Measurements from ENCODE around the gene RIMBP2. TPM values are rescaled to one million over a fixed set of nuclear protein-coding genes. Genes with fewer than 3 reads are reported as not detected.

RIMBP2 gene
- total RNA-seq, 2 experiments from 2014 or later = not detected

DNA sequence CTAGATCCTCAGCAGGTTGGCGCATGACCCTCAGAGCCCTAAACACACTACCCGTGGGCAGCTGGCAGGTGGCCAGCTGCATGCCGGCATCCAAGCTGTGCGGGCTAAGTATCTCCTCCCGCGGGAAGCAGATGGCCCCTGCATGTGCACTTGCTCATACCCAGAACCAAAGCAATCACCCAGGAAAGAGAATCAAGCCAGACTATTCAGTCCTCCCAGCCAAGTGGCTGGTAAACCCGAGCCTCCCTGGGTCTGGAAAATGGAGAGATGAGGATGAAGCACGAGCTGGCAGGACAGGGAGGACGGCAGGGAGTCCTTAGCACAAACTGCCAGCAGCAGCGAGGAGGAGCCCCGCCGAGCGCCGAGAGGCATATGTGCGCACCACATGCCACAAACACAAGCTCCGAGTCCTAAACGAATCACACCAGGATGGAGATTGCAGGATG is 139.7 kb downstream of the RIMBP2 start:
- H3K9me3 ChIP-seq (ENCODE audit: control insufficient read depth in 1 of 2, insufficient read depth in 1 of 2, low read length in 2 of 2) = peaks cover 0 to 36% of the 10 kb centered on the region in 2 experiments
- H3K36me3 ChIP-seq (ENCODE audit: insufficient read depth, low read length) = no peaks in the 10 kb centered on the region
- no peaks in the 10 kb centered on the region for H3K27me3 Mint-ChIP-seq
- no peak overlapping the region for H3K4me3 Mint-ChIP-seq
- ChIA-PET CTCF (no interaction called here), POLR2A (no interaction called here)
- no peak overlapping the region for H3K27ac Mint-ChIP-seq
- no peak overlapping the region for H3K4me3 ChIP-seq (ENCODE audit: low read length)
- no peak overlapping the region for H3K27ac ChIP-seq (ENCODE audit: low read depth in 1 of 2, low read length in 2 of 2)
- no peaks in the 10 kb centered on the region for H3K4me1 ChIP-seq (ENCODE audit: insufficient read depth, low read length)
- intact Hi-C loops (cut with DNase I, micrococcal nuclease) = no loop called here
- H3K36me3 Mint-ChIP-seq (ENCODE audit: low read depth) = no peaks in the 10 kb centered on the region
- DNase-seq = no peak
- H3K27me3 ChIP-seq (ENCODE audit: control insufficient read depth in 1 of 2, insufficient read depth in 2 of 2, low read length in 2 of 2) = no peaks in the 10 kb centered on the region
- H3K9me3 Mint-ChIP-seq = peaks cover 2% of the 10 kb centered on the region
- H3K4me1 Mint-ChIP-seq (ENCODE audit: low read depth) = no peaks in the 10 kb centered on the region
- TF ChIP-seq, protein P1, sequence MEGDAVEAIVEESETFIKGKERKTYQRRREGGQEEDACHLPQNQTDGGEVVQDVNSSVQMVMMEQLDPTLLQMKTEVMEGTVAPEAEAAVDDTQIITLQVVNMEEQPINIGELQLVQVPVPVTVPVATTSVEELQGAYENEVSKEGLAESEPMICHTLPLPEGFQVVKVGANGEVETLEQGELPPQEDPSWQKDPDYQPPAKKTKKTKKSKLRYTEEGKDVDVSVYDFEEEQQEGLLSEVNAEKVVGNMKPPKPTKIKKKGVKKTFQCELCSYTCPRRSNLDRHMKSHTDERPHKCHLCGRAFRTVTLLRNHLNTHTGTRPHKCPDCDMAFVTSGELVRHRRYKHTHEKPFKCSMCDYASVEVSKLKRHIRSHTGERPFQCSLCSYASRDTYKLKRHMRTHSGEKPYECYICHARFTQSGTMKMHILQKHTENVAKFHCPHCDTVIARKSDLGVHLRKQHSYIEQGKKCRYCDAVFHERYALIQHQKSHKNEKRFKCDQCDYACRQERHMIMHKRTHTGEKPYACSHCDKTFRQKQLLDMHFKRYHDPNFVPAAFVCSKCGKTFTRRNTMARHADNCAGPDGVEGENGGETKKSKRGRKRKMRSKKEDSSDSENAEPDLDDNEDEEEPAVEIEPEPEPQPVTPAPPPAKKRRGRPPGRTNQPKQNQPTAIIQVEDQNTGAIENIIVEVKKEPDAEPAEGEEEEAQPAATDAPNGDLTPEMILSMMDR (IDR thresholded peaks at IDR 0.05) = no peak
- ATAC-seq (ENCODE audit: poor library complexity) = no peak

DNA sequence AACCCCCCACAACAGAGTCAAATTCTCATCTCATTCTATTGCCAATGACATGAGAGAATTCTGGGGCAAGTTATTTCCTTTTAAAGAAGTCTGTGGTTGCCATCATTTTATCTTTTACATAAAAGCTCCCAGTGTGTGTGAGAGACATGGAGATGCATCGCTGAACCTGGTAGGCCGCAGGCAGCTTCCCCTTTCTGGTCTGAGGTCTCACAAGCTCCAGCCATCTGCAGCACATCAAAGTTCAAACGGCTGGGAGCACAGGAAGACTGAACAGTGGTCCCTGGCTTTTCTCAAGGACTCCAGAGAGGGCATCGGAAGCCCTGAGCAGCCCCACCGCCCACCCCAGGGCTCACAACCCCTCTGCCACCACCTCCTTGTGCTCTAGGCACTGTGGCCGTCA is 141.7 kb downstream of the RIMBP2 start:
- no peak for ATAC-seq (ENCODE audit: poor library complexity)
- Mint-ChIP-seq H3K27ac (no peak overlapping the region), H3K9me3 (peaks cover 2% of the 10 kb centered on the region), H3K4me1 (ENCODE audit: low read depth) (no peaks in the 10 kb centered on the region), H3K36me3 (ENCODE audit: low read depth) (no peaks in the 10 kb centered on the region), H3K27me3 (no peaks in the 10 kb centered on the region), H3K4me3 (no peak overlapping the region)
- Histone ChIP-seq H3K9me3 (ENCODE audit: control insufficient read depth in 1 of 2, insufficient read depth in 1 of 2, low read length in 2 of 2) (peaks cover 0 to 27% of the 10 kb centered on the region in 2 experiments), H3K27me3 (ENCODE audit: control insufficient read depth in 1 of 2, insufficient read depth in 2 of 2, low read length in 2 of 2) (no peaks in the 10 kb centered on the region), H3K4me3 (ENCODE audit: low read length) (no peak overlapping the region), H3K36me3 (ENCODE audit: insufficient read depth, low read length) (no peaks in the 10 kb centered on the region), H3K4me1 (ENCODE audit: insufficient read depth, low read length) (no peaks in the 10 kb centered on the region), H3K27ac (ENCODE audit: low read depth in 1 of 2, low read length in 2 of 2) (no peak overlapping the region)
- CTCF ChIA-PET = no interaction called here
- TF ChIP-seq, protein P1 (IDR thresholded peaks at IDR 0.05) = no peak
- no peak for DNase-seq
- intact Hi-C loops (cut with DNase I, micrococcal nuclease) = no loop called here
- POLR2A ChIA-PET = no interaction called here

GRCh38 chr12:130573766-130574165 is 142.3 kb downstream of the RIMBP2 start:
- Mint-ChIP-seq H3K27ac (no peak overlapping the region), H3K27me3 (no peaks in the 10 kb centered on the region), H3K36me3 (ENCODE audit: low read depth) (no peaks in the 10 kb centered on the region), H3K4me1 (ENCODE audit: low read depth) (no peaks in the 10 kb centered on the region), H3K9me3 (peaks cover 2% of the 10 kb centered on the region), H3K4me3 (no peak overlapping the region)
- CTCF ChIA-PET = no interaction called here
- Histone ChIP-seq H3K27me3 (ENCODE audit: control insufficient read depth in 1 of 2, insufficient read depth in 2 of 2, low read length in 2 of 2) (no peaks in the 10 kb centered on the region), H3K9me3 (ENCODE audit: control insufficient read depth in 1 of 2, insufficient read depth in 1 of 2, low read length in 2 of 2) (peaks cover 0 to 22% of the 10 kb centered on the region in 2 experiments), H3K4me3 (ENCODE audit: low read length) (no peak overlapping the region), H3K4me1 (ENCODE audit: insufficient read depth, low read length) (no peaks in the 10 kb centered on the region), H3K27ac (ENCODE audit: low read depth in 1 of 2, low read length in 2 of 2) (no peak overlapping the region), H3K36me3 (ENCODE audit: insufficient read depth, low read length) (no peaks in the 10 kb centered on the region)
- intact Hi-C loops (cut with DNase I, micrococcal nuclease) = no loop called here
- ATAC-seq (ENCODE audit: poor library complexity) (no peak), DNase-seq (no peak)
- TF ChIP-seq, protein P1 (IDR thresholded peaks at IDR 0.05) = no peak
- POLR2A ChIA-PET = no interaction called here
